Lower leg skin (tissue), 3 donors: Measurements from ENCODE around the gene DND1.

Experiments used
- POLR2A ChIP-seq, 2 donors: fragments of 450-650 bp; IDR thresholded peaks; one replicate each; pipeline ENCODE4 v1.6.1; 2016 to 2017; ENCODE audit warnings: antibody characterized with exemption in 2 of 2, mild to moderate bottlenecking in 1 of 2, moderate library complexity in 1 of 2
- TF ChIP-seq, protein P1 (sequence below), 3 donors: fragments of 450-650 bp; IDR thresholded peaks; one replicate each; pipeline ENCODE4 v1.5.1; 2016; ENCODE audit warnings: antibody characterized with exemption in 3 of 3, mild to moderate bottlenecking in 3 of 3, moderate library complexity in 2 of 3

DNA sequence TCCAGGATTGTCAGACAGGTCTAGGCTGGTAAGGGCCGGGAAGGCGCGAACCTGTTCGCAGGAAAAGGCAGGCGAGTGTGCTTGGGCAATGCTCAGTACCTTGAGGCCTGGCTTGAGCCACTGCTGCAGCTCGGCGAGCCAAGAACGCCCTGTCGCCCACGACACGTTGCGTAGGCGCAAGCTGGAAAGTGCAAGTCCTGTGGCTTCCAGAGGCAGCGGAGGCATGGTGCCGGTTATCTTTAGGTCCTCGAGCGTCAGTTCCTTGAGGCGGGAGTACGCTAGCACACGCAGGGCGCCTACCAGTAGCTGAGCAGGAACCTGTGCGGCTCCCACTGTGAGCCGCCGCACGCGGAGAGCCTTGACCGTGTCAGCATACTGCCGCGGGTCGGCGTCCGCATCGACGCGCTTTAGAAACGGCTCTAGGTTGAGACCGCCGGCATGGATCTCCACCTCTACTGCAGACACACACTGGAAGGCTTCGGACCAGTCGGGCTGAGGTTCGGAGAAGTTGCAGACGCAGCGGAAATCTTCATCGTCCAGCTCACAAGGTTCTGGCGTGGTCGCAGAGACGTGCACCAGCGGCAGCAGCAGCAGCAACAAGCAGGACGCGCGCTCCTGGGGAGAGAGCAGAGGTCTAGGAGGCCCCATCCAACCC is 40.9 kb downstream of the DND1 start:
- TF ChIP-seq, protein P1, sequence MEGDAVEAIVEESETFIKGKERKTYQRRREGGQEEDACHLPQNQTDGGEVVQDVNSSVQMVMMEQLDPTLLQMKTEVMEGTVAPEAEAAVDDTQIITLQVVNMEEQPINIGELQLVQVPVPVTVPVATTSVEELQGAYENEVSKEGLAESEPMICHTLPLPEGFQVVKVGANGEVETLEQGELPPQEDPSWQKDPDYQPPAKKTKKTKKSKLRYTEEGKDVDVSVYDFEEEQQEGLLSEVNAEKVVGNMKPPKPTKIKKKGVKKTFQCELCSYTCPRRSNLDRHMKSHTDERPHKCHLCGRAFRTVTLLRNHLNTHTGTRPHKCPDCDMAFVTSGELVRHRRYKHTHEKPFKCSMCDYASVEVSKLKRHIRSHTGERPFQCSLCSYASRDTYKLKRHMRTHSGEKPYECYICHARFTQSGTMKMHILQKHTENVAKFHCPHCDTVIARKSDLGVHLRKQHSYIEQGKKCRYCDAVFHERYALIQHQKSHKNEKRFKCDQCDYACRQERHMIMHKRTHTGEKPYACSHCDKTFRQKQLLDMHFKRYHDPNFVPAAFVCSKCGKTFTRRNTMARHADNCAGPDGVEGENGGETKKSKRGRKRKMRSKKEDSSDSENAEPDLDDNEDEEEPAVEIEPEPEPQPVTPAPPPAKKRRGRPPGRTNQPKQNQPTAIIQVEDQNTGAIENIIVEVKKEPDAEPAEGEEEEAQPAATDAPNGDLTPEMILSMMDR (IDR thresholded peaks at IDR 0.05) = no peak
- TF ChIP-seq POLR2A (IDR thresholded peaks at IDR 0.05) = no peak
